SK-N-SH (cell line): ENCODE measurements around the gene SF3A2. TPM values are rescaled to one million over a fixed set of nuclear protein-coding genes. Genes with fewer than 3 reads are reported as not detected.

ENCODE experiments used
- CTCF ChIA-PET: fragments of 300-600, 350-600 bp; formaldehyde crosslinking; extraction: SDS; loops from one replicate; lab custom pipeline; 2021; lab: Yijun Ruan, JAX
- POLR2A ChIA-PET: fragments of 350-600 bp; sonication (Branson Sonifier 250); formaldehyde crosslinking; extraction: SDS; loops from one replicate; lab custom pipeline; 2020; ENCODE audit warnings: antibody characterized with exemption, inconsistent platforms; lab: Yijun Ruan, JAX
- DNase-seq: peaks from one replicate; pipeline ENCODE4 v3.0.0; 2012
- H2AFZ ChIP-seq: fragments of 200-600 bp; sonication (generic); 2 replicates; pipeline ENCODE4 v1.8.1; 2016; ENCODE audit warnings: antibody characterized with exemption, mild to moderate bottlenecking, low read depth
- H3F3A ChIP-seq: fragments of 200-600 bp; sonication (generic); replicated peaks from 2 replicates; pipeline ENCODE3; 2016; ENCODE audit warnings: antibody characterized with exemption, mild to moderate bottlenecking; ENCODE audit not compliant: insufficient read depth
- H3K27ac ChIP-seq, 2 experiments: fragments of 200-500 bp in 1 of 2; fragments of 200-600 bp in 1 of 2; sonication (Bioruptor generic) in 1 of 2; sonication (generic), shearing (Covaris generic) in 1 of 2; 2 replicates each; pipeline versions ENCODE4 v1.5.1 to v1.6.1; 2014 to 2016; ENCODE audit warnings: low read depth in 2 of 2, inconsistent platforms in 1 of 2, low read length in 1 of 2, mild to moderate bottlenecking in 1 of 2, mixed read lengths in 1 of 2
- H3K27me3 ChIP-seq: fragments of 200-600 bp; sonication (generic), shearing (Covaris generic); 2 replicates; pipeline ENCODE4 v1.6.1; 2016; ENCODE audit warnings: mixed run types; ENCODE audit not compliant: insufficient read depth
- H3K36me3 ChIP-seq, 2 experiments: fragments of 200-500 bp in 1 of 2; fragments of 200-600 bp in 1 of 2; sonication (Bioruptor generic) in 1 of 2; sonication (generic) in 1 of 2; replicated peaks in 1 of 2; 2 replicates each; pipeline versions ENCODE3 to v1.5.1; 2014 to 2016; ENCODE audit warnings: low read length in 1 of 2, mild to moderate bottlenecking in 1 of 2; ENCODE audit not compliant: insufficient read depth in 2 of 2, control insufficient read depth in 1 of 2
- H3K4me1 ChIP-seq, 2 experiments: fragments of 200-500 bp in 1 of 2; fragments of 200-600 bp in 1 of 2; sonication (Bioruptor generic) in 1 of 2; sonication (generic), shearing (Covaris generic) in 1 of 2; 2 replicates each; pipeline versions ENCODE4 v1.5.1 to v1.6.1; 2014 to 2016; ENCODE audit warnings: low read depth in 1 of 2, low read length in 1 of 2, mixed run types in 1 of 2; ENCODE audit not compliant: insufficient read depth in 2 of 2, control insufficient read depth in 1 of 2
- H3K4me2 ChIP-seq: fragments of 200-600 bp; sonication (generic), shearing (Covaris generic); 2 replicates; pipeline ENCODE4 v1.6.1; 2017; ENCODE audit warnings: mixed run types
- H3K4me3 ChIP-seq, 2 experiments: fragments of 200-500 bp in 1 of 2; fragments of 200-600 bp in 1 of 2; sonication (Bioruptor generic) in 1 of 2; sonication (generic), shearing (Covaris generic) in 1 of 2; 2 replicates each; pipeline versions ENCODE4 v1.5.1 to v1.8.1; 2014 to 2016; ENCODE audit warnings: low read depth in 2 of 2, inconsistent platforms in 1 of 2, low read length in 1 of 2, mild to moderate bottlenecking in 1 of 2, mixed read lengths in 1 of 2, moderate library complexity in 1 of 2
- H3K79me2 ChIP-seq: fragments of 200-600 bp; sonication (generic); 2 replicates; pipeline ENCODE4 v1.8.1; 2017; ENCODE audit warnings: mild to moderate bottlenecking; ENCODE audit not compliant: insufficient read depth
- H3K9ac ChIP-seq: fragments of 200-600 bp; sonication (generic); 2 replicates; pipeline ENCODE4 v1.6.1; 2017; ENCODE audit warnings: mixed run types
- H3K9me2 ChIP-seq: fragments of 200-600 bp; sonication (generic); 2 replicates; pipeline ENCODE4 v1.6.1; 2017; ENCODE audit warnings: mixed run types
- H3K9me3 ChIP-seq: fragments of 200-600 bp; sonication (generic); 2 replicates; pipeline ENCODE4 v1.6.1; 2017; ENCODE audit warnings: mixed run types, mild to moderate bottlenecking, moderate library complexity
- H4K20me1 ChIP-seq: fragments of 200-600 bp; sonication (generic); 2 replicates; pipeline ENCODE4 v1.6.1; 2017; ENCODE audit warnings: mild to moderate bottlenecking, mixed run types; ENCODE audit not compliant: insufficient read depth
- CTCF ChIP-seq: fragments of 200-600 bp; sonication (generic); IDR thresholded peaks from 2 replicates; pipeline ENCODE4 v1.6.1; 2017; ENCODE audit warnings: antibody characterized with exemption, mild to moderate bottlenecking, moderate library complexity
- MAX ChIP-seq: IDR thresholded peaks from 2 replicates; pipeline ENCODE4 v1.4.0; 2012; ENCODE audit warnings: low read depth
- MEF2A ChIP-seq: IDR thresholded peaks from 2 replicates; pipeline ENCODE4 v1.4.0; 2012; ENCODE audit warnings: low read depth, borderline replicate concordance
- RCOR1 ChIP-seq: fragments of 150-350 bp; IDR thresholded peaks from 2 replicates; pipeline ENCODE4 v1.6.1; 2017; ENCODE audit warnings: antibody characterized with exemption, low read length
- RXRA ChIP-seq: IDR thresholded peaks from 2 replicates; pipeline ENCODE4 v1.4.0; 2012; ENCODE audit warnings: low read depth, mild to moderate bottlenecking, borderline replicate concordance
- SMC3 ChIP-seq: IDR thresholded peaks from 2 replicates; pipeline ENCODE4 v1.6.1; 2012; ENCODE audit warnings: low read depth, low read length, improper control_type of control experiment
- WGBS: methylation state at CpG from one replicate; pipeline ENCODE4 v1.1.6; 2017; ENCODE audit warnings: low lambda C conversion rate; 5-methylcytosine and 5-hydroxymethylcytosine counted together
- polyA plus RNA-seq, 3 experiments: library from polyadenylated mRNA; depleted of rRNA; stranded (reverse); fragments of >200 nt; gene quantifications; 2 replicates each; pipeline ENCODE4 v1.2.3, GENCODE V29; 2012
- TF ChIP-seq, protein P1 (sequence below): fragments of 150-350 bp; IDR thresholded peaks from 2 replicates; pipeline ENCODE4 v1.6.1; 2017; ENCODE audit warnings: antibody characterized with exemption, low read length, low read depth, borderline replicate concordance
- TF ChIP-seq, protein P2 (sequence below): IDR thresholded peaks from 2 replicates; pipeline ENCODE4 v1.4.0; 2012; ENCODE audit warnings: low read depth, borderline replicate concordance

Gene SF3A2
- polyA plus RNA-seq, 1 of the 3 experiments (the other 2 are of a cell fraction) = 55.8 TPM

GRCh38 chr19:2249010-2249866 is 12.6 kb downstream of the SF3A2 start, which contains the start of gene AMH:
TSS of gene AMH (plus strand) at chr19:2249323. CDS start at chr19:2249333, 10 bp downstream.
- ChIA-PET CTCF (interaction anchor here (1.0 to 1.7 kb wide), 3 partner anchors 9 to 67 kb away, joined by 3 to 6 read pairs (median 4); no protein-coding TSS in a partner anchor), POLR2A (interaction anchor here (0.6 to 1.1 kb wide), 2 partner anchors 19 to 53 kb away, joined by 3 to 4 read pairs; no protein-coding TSS in a partner anchor)
- no peaks in the 10 kb centered on the region for H3K27me3 ChIP-seq
- H3K9me3 ChIP-seq = no peaks in the 10 kb centered on the region
- peaks cover 17% of the 10 kb centered on the region for H3K79me2 ChIP-seq
- H2AFZ ChIP-seq = no peak within 1 kb of the TSS
- H3K27ac ChIP-seq = no peak within 1 kb of the TSS; a peak in 1 of 4 replicates
- H3K4me3 ChIP-seq = no peak within 1 kb of the TSS
- H4K20me1 ChIP-seq = peaks cover 19% of the 10 kb centered on the region
- 92% methylated on average over 2 of the region's 27 CpGs for WGBS
- TF ChIP-seq RCOR1 (no peak), SMC3 (no peak), CTCF (no peak), RXRA (no peak), MEF2A (no peak), MAX (no peak)
- TF ChIP-seq, protein P1, sequence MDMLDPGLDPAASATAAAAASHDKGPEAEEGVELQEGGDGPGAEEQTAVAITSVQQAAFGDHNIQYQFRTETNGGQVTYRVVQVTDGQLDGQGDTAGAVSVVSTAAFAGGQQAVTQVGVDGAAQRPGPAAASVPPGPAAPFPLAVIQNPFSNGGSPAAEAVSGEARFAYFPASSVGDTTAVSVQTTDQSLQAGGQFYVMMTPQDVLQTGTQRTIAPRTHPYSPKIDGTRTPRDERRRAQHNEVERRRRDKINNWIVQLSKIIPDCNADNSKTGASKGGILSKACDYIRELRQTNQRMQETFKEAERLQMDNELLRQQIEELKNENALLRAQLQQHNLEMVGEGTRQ = no peak
- TF ChIP-seq, protein P2, sequence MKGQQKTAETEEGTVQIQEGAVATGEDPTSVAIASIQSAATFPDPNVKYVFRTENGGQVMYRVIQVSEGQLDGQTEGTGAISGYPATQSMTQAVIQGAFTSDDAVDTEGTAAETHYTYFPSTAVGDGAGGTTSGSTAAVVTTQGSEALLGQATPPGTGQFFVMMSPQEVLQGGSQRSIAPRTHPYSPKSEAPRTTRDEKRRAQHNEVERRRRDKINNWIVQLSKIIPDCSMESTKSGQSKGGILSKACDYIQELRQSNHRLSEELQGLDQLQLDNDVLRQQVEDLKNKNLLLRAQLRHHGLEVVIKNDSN = no peak
- peaks cover 6 to 24% of the 10 kb centered on the region in 2 experiments; a peak in 2 of 4 replicates for H3K4me1 ChIP-seq
- no peak within 1 kb of the TSS for H3K9ac ChIP-seq
- peak; percentile 33 for DNase-seq
- peaks cover 15 to 60% of the 10 kb centered on the region in 2 experiments for H3K36me3 ChIP-seq
- H3K9me2 ChIP-seq = no peaks in the 10 kb centered on the region
- no peak within 1 kb of the TSS for H3K4me2 ChIP-seq
- peaks cover 12% of the 10 kb centered on the region for H3F3A ChIP-seq
